HCT116 (cell line): ENCODE measurements around the gene GDPD3. TPM values are rescaled to one million over a fixed set of nuclear protein-coding genes. Genes with fewer than 3 reads are reported as not detected.

Experiments used
- ATAC-seq: fragments of 200-7000 bp; cut with Tn5 transposase; 2 replicates; pipeline ENCODE4 v1.9.1; 2020; ENCODE audit warnings: mild to moderate bottlenecking, moderate library complexity
- BruUV-seq: library from RNA; stranded (reverse); fragments of 400-500 nt; replicated peaks from 2 replicates; lab custom pipeline; 2021; lab: Mats Ljungman, UMichigan
- CTCF ChIA-PET: fragments of 300-600 bp; sonication (Branson Sonifier 250); formaldehyde crosslinking; loops from one replicate; lab custom pipeline; 2021; ENCODE audit warnings: antibody characterized with exemption; lab: Charles Lee
- POLR2A ChIA-PET: fragments of 300-600, 350-600 bp; sonication (Branson Sonifier 250); formaldehyde crosslinking; loops from one replicate; lab custom pipeline; 2021; ENCODE audit warnings: antibody characterized with exemption; lab: Charles Lee
- RAD21 ChIA-PET, 2 experiments: fragments of 300-600 bp; sonication (Branson Sonifier 250); formaldehyde crosslinking; loops; one replicate each; lab custom pipeline; 2023; ENCODE audit warnings: low total read pairs in 2 of 2; ENCODE audit not compliant: uncharacterized antibody in 2 of 2, unreplicated experiment in 2 of 2, low non-redundant PET in 1 of 2; lab: Charles Lee
- DNase-seq: peaks from one replicate; pipeline ENCODE4 v3.0.0-alpha.2; 2010; ENCODE audit warnings: low read depth, low spot score
- H2AFZ ChIP-seq: fragments of 200-600 bp; shearing (Covaris generic), sonication (generic); 2 replicates; pipeline ENCODE4 v1.6.1; 2017; ENCODE audit warnings: low read depth, mixed run types, mixed read lengths, antibody characterized with exemption, low read length; ENCODE audit not compliant: poor library complexity, severe bottlenecking
- H3K27ac ChIP-seq: 2 replicates; pipeline ENCODE4 v1.5.1; 2012; ENCODE audit warnings: low read depth, low read length
- H3K27me3 ChIP-seq: fragments of 200-600 bp; sonication (generic); 2 replicates; pipeline ENCODE4 v1.6.1; 2016; ENCODE audit warnings: mixed run types, low read length, mixed read lengths; ENCODE audit not compliant: insufficient read depth
- H3K36me3 ChIP-seq, 2 experiments: fragments of 200-500 bp in 1 of 2; fragments of 200-600 bp in 1 of 2; sonication (Bioruptor generic) in 1 of 2; sonication (generic) in 1 of 2; 2 replicates each; pipeline versions ENCODE4 v1.5.1 to v1.6.1; 2014 to 2016; ENCODE audit warnings: low read length in 2 of 2, inconsistent platforms in 1 of 2, mixed read lengths in 1 of 2, mixed run types in 1 of 2; ENCODE audit not compliant: insufficient read depth in 2 of 2, control insufficient read depth in 1 of 2
- H3K4me1 ChIP-seq, 2 experiments: fragments of 200-600 bp in 1 of 2; sonication (generic) in 1 of 2; 2 replicates each; pipeline versions ENCODE4 v1.5.1 to v1.6.1; 2012 to 2017; ENCODE audit warnings: low read length in 2 of 2, inconsistent platforms in 1 of 2, mild to moderate bottlenecking in 1 of 2, mixed read lengths in 1 of 2, mixed run types in 1 of 2, moderate library complexity in 1 of 2; ENCODE audit not compliant: insufficient read depth in 2 of 2, control insufficient read depth in 1 of 2
- H3K4me2 ChIP-seq: fragments of 200-600 bp; sonication (generic); 2 replicates; pipeline ENCODE4 v1.6.1; 2017; ENCODE audit warnings: mixed run types, low read length, mixed read lengths
- H3K4me3 ChIP-seq, 2 experiments: fragments of 200-600 bp in 1 of 2; sonication (generic) in 1 of 2; replicated peaks in 1 of 2; 2 replicates each; pipeline ENCODE4 v1.5.1; 2011 to 2016; ENCODE audit warnings: low read length in 2 of 2, control low read depth in 1 of 2, low read depth in 1 of 2, mild to moderate bottlenecking in 1 of 2, mixed read lengths in 1 of 2, mixed run types in 1 of 2
- H3K79me2 ChIP-seq: fragments of 200-600 bp; sonication (generic); 2 replicates; pipeline ENCODE4 v1.6.1; 2017; ENCODE audit warnings: mild to moderate bottlenecking, mixed run types, low read length, moderate library complexity, mixed read lengths; ENCODE audit not compliant: insufficient read depth
- H3K9ac ChIP-seq: fragments of 200-600 bp; sonication (generic); 2 replicates; pipeline ENCODE4 v1.6.1; 2016; ENCODE audit warnings: low read length, mixed read lengths
- H3K9me2 ChIP-seq: fragments of 200-600 bp; sonication (generic), shearing (Covaris generic); 2 replicates; pipeline ENCODE4 v1.6.1; 2017; ENCODE audit warnings: mixed run types, mild to moderate bottlenecking, moderate library complexity; ENCODE audit not compliant: insufficient read depth
- H3K9me3 ChIP-seq, 2 experiments: fragments of 200-500 bp in 1 of 2; fragments of 200-600 bp in 1 of 2; sonication (Bioruptor generic) in 1 of 2; sonication (generic) in 1 of 2; 2 replicates each; pipeline ENCODE4 v1.6.1; 2014 to 2017; ENCODE audit warnings: low read length in 2 of 2, mixed read lengths in 2 of 2, inconsistent platforms in 1 of 2, low read depth in 1 of 2, mild to moderate bottlenecking in 1 of 2, mixed run types in 1 of 2, moderate library complexity in 1 of 2; ENCODE audit not compliant: control insufficient read depth in 1 of 2, insufficient read depth in 1 of 2
- H4K20me1 ChIP-seq: fragments of 200-600 bp; sonication (generic), shearing (Covaris generic); 2 replicates; pipeline ENCODE4 v1.6.1; 2017; ENCODE audit warnings: mixed run types, mild to moderate bottlenecking, moderate library complexity; ENCODE audit not compliant: insufficient read depth
- ELF1 ChIP-seq: IDR thresholded peaks from 2 replicates; pipeline ENCODE4 v1.6.1; 2012; ENCODE audit warnings: low read depth, borderline replicate concordance
- EZH2 ChIP-seq: fragments of 200-600 bp; sonication (generic); IDR thresholded peaks from 2 replicates; pipeline ENCODE4 v1.6.1; 2017; ENCODE audit warnings: antibody characterized with exemption, mixed run types
- FOSL1 ChIP-seq: IDR thresholded peaks from 2 replicates; pipeline ENCODE4 v1.6.1; 2012; ENCODE audit warnings: low read depth
- POLR2AphosphoS5 ChIP-seq: IDR thresholded peaks from 2 replicates; pipeline ENCODE4 v1.6.1; 2011; ENCODE audit warnings: mild to moderate bottlenecking, low read depth, low read length, moderate library complexity
- RAD21 ChIP-seq: IDR thresholded peaks from 2 replicates; pipeline ENCODE4 v1.6.1; 2012; ENCODE audit warnings: low read depth, mild to moderate bottlenecking
- REST ChIP-seq: IDR thresholded peaks from 2 replicates; pipeline ENCODE4 v1.6.1; 2012; ENCODE audit warnings: low read depth
- SRF ChIP-seq: IDR thresholded peaks from 2 replicates; pipeline ENCODE4 v1.6.1; 2012; ENCODE audit warnings: low read depth
- ZFX ChIP-seq: fragments of 450-650 bp; IDR thresholded peaks from 2 replicates; pipeline ENCODE4 v1.6.1; 2017
- ZNF274 ChIP-seq: fragments of 200-500 bp; sonication (Bioruptor generic); IDR thresholded peaks from 2 replicates; pipeline ENCODE4 v1.6.1; 2014; ENCODE audit warnings: mild to moderate bottlenecking, low read depth, low read length, inconsistent platforms
- intact Hi-C: fragments of 100-400 bp; cut with micrococcal nuclease; formaldehyde crosslinking; loops from 2 replicates; pipeline ENCODE4 v1.10.0; 2022
- total RNA-seq: library from RNA; stranded (reverse); gene quantifications from one replicate; pipeline ENCODE4 v1.2.1, GENCODE V29; 2021; ENCODE audit not compliant: unreplicated experiment

Gene GDPD3
- total RNA-seq, 1 experiment from 2014 or later, result 7.0 TPM

GRCh38 chr16:30084096-30084815 is 29.1 kb downstream of the GDPD3 start:
- no peaks in the 10 kb centered on the region for H3K27me3 ChIP-seq
- peaks cover 30 to 49% of the 10 kb centered on the region in 2 experiments; a peak in 3 of 4 replicates for H3K36me3 ChIP-seq
- H3K27ac ChIP-seq, result no peak overlapping the region
- POLR2A ChIA-PET, result no interaction called here
- no peak overlapping the region for H3K9ac ChIP-seq
- ATAC-seq, result no peak
- no peak overlapping the region for H3K4me2 ChIP-seq
- no peaks in the 10 kb centered on the region for H4K20me1 ChIP-seq
- RAD21 ChIA-PET, result no interaction called here
- H3K4me3 ChIP-seq, result no peak overlapping the region
- intact Hi-C loops, result no loop called here
- no peak overlapping the region for H2AFZ ChIP-seq
- H3K9me2 ChIP-seq, result no peaks in the 10 kb centered on the region
- CTCF ChIA-PET, result no interaction called here
- BruUV-seq, result no TSS peak
- peaks cover 20% of the 10 kb centered on the region for H3K79me2 ChIP-seq
- TF ChIP-seq POLR2AphosphoS5, result no peak
- no peak for TF ChIP-seq ZNF274
- TF ChIP-seq FOSL1, result no peak
- TF ChIP-seq SRF, result no peak
- no peak for TF ChIP-seq EZH2
- TF ChIP-seq ZFX, result no peak
- TF ChIP-seq RAD21, result no peak
- no peak for TF ChIP-seq ELF1
- TF ChIP-seq REST, result no peak
- TF ChIP-seq, all 23 proteins: peak for 0
- DNase-seq, result no peak
- Histone ChIP-seq H3K4me1 (peaks cover 0 to 9% of the 10 kb centered on the region in 2 experiments; a peak in 2 of 4 replicates), H3K9me3 (no peaks in the 10 kb centered on the region)
